AG10803 (cell line): ENCODE data around the gene CDH12.

Experiments used
- DNase-seq: peaks from one replicate; pipeline ENCODE4 v3.0.0; 2010; ENCODE audit warnings: low read depth
- H3K4me3 ChIP-seq: 2 replicates; pipeline ENCODE4 v1.5.1; 2011; ENCODE audit warnings: mild to moderate bottlenecking, low read length, control low read depth
- CTCF ChIP-seq: conservative IDR thresholded peaks from 2 replicates; pipeline ENCODE4 v1.5.1; 2011; ENCODE audit warnings: mild to moderate bottlenecking, low read length, control low read depth, inconsistent platforms

The CDH12 gene

DNA sequence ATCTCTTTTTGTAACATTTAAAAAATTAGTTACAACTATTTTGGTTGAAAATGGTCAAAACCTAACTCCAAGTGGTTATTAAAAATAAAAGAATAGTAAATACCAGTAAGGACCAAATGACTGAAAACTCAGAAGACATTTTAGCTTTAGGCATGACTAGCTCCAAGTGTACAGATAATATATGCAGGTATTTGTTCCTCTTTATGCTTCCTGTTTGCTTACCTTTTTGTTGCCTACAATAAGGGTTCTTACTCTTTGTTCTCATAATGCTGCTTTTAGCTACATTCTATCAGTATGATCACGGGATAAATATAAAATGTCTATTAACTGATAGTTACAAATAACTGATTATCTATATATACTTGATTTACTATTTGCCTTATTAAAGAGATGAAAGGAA, 259.6 kb downstream of the CDH12 start:
- no peak for TF ChIP-seq CTCF
- DNase-seq, result no peak
- H3K4me3 ChIP-seq, result no peak overlapping the region

- H3K4me3 ChIP-seq, result no peak overlapping the region
- no peak for TF ChIP-seq CTCF
- DNase-seq, result no peak
Observed at GRCh38 chr5:22591461-22591860, 261.7 kb downstream of the CDH12 start.

- DNase-seq, result no peak
- no peak for TF ChIP-seq CTCF
- no peak overlapping the region for H3K4me3 ChIP-seq
Observed at GRCh38 chr5:22590677-22591268, 262.4 kb downstream of the CDH12 start.

- H3K4me3 ChIP-seq, result no peak overlapping the region
- DNase-seq, result no peak
Observed at GRCh38 chr5:22577711-22578110, 275.4 kb downstream of the CDH12 start.

DNA sequence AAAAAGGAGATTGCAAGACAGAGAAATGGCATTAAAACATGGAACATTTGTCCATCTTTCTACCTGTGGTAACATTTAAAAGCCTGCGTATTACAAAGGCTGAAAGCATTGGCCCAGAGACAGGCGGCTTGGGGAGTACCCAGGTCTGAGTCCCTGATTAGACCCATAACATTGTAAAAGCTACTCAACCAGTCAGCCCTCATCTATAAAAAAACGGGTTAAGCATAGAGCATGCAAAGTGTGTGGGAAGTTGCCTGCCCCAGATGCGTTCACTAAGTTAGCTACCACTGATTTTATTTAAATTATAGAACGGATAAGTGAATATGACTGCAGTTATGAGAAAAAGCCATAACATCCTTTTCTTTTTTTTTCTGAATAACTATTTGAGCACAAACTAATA, 276.1 kb downstream of the CDH12 start:
- no peak for TF ChIP-seq CTCF
- H3K4me3 ChIP-seq, result no peak overlapping the region
- DNase-seq, result no peak

More at GRCh38 chr5:22577711-22578110, 275.4 kb downstream of the CDH12 start:
- TF ChIP-seq CTCF, result no peak

GRCh38 chr5:22572941-22573340, 280.2 kb downstream of the CDH12 start:
- no peak overlapping the region for H3K4me3 ChIP-seq
- no peak for DNase-seq
- no peak for TF ChIP-seq CTCF

DNA sequence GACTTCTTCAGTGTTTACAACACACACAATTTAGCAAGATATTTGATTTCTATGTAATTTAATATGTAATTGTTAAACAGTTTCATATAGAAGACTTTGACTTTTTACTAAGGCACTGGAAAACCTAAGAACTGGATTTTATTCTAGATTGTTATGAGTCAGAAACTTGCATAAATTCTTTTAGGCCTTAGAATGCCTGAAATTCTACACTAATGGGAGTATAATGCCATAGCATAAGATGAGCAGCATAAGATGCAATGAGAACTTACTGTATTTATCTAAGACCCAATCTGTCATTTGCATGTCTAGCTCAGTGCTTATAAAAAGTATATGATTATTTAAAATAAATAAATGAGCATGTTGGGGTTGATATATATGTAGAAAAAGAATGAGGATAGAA, 285.2 kb downstream of the CDH12 start:
- no peak overlapping the region for H3K4me3 ChIP-seq
- DNase-seq, result no peak
- no peak for TF ChIP-seq CTCF
